ENCODE data around the gene PABPN1L. TPM values are rescaled to one million over a fixed set of nuclear protein-coding genes. Genes with fewer than 3 reads are reported as not detected.

The PABPN1L gene
- total and polyA plus RNA-seq, 2 donors (not counting 1 experiment from before 2014, with no cell fraction given): 0.21 to 0.84 TPM

DNA sequence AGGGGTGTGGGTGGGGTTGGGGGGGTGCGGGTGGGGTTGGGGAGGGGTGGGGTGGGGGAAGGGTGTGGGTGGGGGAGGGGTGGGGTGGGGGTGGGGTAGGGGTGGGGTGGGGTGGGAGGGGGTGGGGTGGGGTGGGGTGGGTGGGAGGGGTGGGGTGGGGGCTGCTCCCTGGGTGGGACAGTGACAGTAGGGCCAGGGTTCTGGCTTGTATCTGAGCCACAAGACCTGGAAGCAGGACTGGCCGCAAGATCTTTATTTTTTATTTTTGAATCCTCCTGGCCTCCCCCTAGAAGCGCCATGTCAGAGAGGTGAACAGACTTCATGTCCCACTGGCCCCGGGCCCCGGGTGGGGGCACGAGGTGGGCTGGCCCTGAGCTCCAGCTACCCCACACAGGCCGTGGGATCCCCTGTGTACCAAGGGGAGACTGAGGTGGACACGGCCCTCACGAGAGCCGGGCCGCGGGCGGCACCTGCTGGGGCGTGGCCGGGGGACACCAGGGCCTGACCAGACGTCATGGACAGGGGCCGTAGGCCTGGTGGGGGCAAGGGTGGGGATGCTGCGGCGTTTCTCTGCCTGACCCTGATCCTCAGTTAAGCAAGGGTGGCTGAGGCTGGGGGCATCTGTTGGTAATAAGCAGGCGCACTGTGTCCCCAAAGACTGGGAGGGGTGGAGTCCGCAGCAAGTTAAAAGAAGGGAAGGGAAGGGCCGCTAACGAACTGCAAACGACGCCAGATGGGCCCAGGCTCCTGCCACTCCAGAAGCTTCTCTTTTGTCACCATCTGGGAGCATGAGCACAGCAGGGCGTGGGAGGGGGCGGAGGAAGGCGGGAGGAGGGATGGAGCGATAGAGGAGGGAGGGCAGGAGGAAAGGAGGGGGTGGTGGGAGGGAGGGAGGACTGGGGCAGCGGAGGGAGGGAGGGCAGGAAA lies 22.3 kb upstream of the PABPN1L start:
- ChIA-PET CTCF (no interaction called here), POLR2A (no interaction called here)
- ATAC-seq (ENCODE audit: low read depth): no peak
- Mint-ChIP-seq H3K27me3 (no peaks in the 10 kb centered on the region), H3K9me3 (ENCODE audit: insufficient read depth) (no peaks in the 10 kb centered on the region), H3K4me3 (no peak overlapping the region), H3K27ac (no peak overlapping the region), H3K4me1 (no peaks in the 10 kb centered on the region)
- Histone ChIP-seq H3K4me2 (replicated peaks; ENCODE audit: low read depth, low read length, poor library complexity, severe bottlenecking) (no peak overlapping the region), H3K4me3 (ENCODE audit: control extremely low read depth in 1 of 5, extremely low read depth in 1 of 5, insufficient read depth in 1 of 5, low read depth in 2 of 5, low read length in 4 of 5) (no peak overlapping the region), H3K36me3 (replicated peaks in 1 of 2; ENCODE audit: control extremely low read depth in 1 of 2, control insufficient read depth in 1 of 2, extremely low read depth in 1 of 2, insufficient read depth in 2 of 2, low read length in 1 of 2) (peaks cover 0 to 83% of the 10 kb centered on the region in 2 experiments), H3K9ac (ENCODE audit: low read length) (no peak overlapping the region), H3K79me2 (ENCODE audit: control insufficient read depth, insufficient read depth, low read length) (peaks cover 25% of the 10 kb centered on the region), H2AFZ (ENCODE audit: insufficient read depth, low read depth, low read length, poor library complexity, severe bottlenecking) (no peak overlapping the region), H3K27me3 (replicated peaks in 1 of 4; ENCODE audit: control extremely low read depth in 1 of 4, control insufficient read depth in 3 of 4, insufficient read depth in 4 of 4, low read length in 3 of 4) (no peaks in the 10 kb centered on the region), H3K27ac (ENCODE audit: low read length in 2 of 2) (no peak overlapping the region), H3K9me3 (ENCODE audit: control extremely low read depth in 1 of 3, control insufficient read depth in 2 of 3, insufficient read depth in 1 of 3, low read length in 2 of 3) (no peaks in the 10 kb centered on the region), H4K20me1 (ENCODE audit: control insufficient read depth, insufficient read depth, low read length, poor library complexity, severe bottlenecking) (peaks cover 84% of the 10 kb centered on the region), H3K4me1 (ENCODE audit: control insufficient read depth in 2 of 2, insufficient read depth in 2 of 2, low read length in 2 of 2) (no peaks in the 10 kb centered on the region)
- intact Hi-C loops (cut with micrococcal nuclease): no loop called here
- no peak for DNase-seq
- 84% methylated on average over 23 of the region's 30 CpGs for WGBS (ENCODE audit: insufficient coverage)
- TF ChIP-seq, protein P1, sequence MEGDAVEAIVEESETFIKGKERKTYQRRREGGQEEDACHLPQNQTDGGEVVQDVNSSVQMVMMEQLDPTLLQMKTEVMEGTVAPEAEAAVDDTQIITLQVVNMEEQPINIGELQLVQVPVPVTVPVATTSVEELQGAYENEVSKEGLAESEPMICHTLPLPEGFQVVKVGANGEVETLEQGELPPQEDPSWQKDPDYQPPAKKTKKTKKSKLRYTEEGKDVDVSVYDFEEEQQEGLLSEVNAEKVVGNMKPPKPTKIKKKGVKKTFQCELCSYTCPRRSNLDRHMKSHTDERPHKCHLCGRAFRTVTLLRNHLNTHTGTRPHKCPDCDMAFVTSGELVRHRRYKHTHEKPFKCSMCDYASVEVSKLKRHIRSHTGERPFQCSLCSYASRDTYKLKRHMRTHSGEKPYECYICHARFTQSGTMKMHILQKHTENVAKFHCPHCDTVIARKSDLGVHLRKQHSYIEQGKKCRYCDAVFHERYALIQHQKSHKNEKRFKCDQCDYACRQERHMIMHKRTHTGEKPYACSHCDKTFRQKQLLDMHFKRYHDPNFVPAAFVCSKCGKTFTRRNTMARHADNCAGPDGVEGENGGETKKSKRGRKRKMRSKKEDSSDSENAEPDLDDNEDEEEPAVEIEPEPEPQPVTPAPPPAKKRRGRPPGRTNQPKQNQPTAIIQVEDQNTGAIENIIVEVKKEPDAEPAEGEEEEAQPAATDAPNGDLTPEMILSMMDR (IDR thresholded peaks at IDR 0.05): no peak
- no peak for TF ChIP-seq EZH2 (IDR thresholded peaks at IDR 0.05; ENCODE audit: borderline replicate concordance, insufficient read depth, low read depth, low read length, poor library complexity, severe bottlenecking)

DNA sequence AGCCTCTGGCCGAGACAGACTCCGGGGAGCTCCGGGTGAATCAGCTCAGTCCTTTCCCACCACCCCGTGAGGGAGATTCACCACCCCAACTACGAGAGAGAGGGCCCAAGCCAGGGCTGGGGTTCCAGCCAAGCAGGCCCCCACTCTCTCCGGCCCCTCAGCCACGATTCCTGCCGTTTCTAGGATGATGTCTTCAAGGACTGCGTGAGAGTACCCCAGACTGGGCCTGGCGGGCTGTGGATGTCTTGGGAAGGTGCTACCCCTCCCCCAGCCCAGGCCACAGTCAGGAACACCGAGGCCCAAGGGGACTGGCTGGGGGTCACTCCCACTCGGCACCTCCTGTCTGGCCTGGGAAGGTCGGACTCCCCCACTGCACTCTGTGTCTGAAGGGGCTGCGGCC lies 21.6 kb upstream of the PABPN1L start:
- H3K27me3 ChIP-seq (replicated peaks in 1 of 4; ENCODE audit: control extremely low read depth in 1 of 4, control insufficient read depth in 3 of 4, insufficient read depth in 4 of 4, low read length in 3 of 4): no peaks in the 10 kb centered on the region
- Mint-ChIP-seq H3K27me3 (no peaks in the 10 kb centered on the region), H3K27ac (peak overlapping the region; percentile 61), H3K4me3 (no peak overlapping the region), H3K4me1 (peaks cover 1% of the 10 kb centered on the region), H3K9me3 (ENCODE audit: insufficient read depth) (no peaks in the 10 kb centered on the region)
- H3K79me2 ChIP-seq (ENCODE audit: control insufficient read depth, insufficient read depth, low read length): peaks cover 18% of the 10 kb centered on the region
- ATAC-seq (ENCODE audit: low read depth) (no peak), DNase-seq (no peak)
- H4K20me1 ChIP-seq (ENCODE audit: control insufficient read depth, insufficient read depth, low read length, poor library complexity, severe bottlenecking): peaks cover 82% of the 10 kb centered on the region
- no peak overlapping the region for H3K4me3 ChIP-seq (ENCODE audit: control extremely low read depth in 1 of 5, extremely low read depth in 1 of 5, insufficient read depth in 1 of 5, low read depth in 2 of 5, low read length in 4 of 5)
- H3K9me3 ChIP-seq (ENCODE audit: control extremely low read depth in 1 of 3, control insufficient read depth in 2 of 3, insufficient read depth in 1 of 3, low read length in 2 of 3): peaks cover 0 to 2% (median 0%) of the 10 kb centered on the region in 3 donors
- WGBS (ENCODE audit: insufficient coverage): 94% methylated on average over 10 of the region's 14 CpGs
- H3K4me2 ChIP-seq (replicated peaks; ENCODE audit: low read depth, low read length, poor library complexity, severe bottlenecking): no peak overlapping the region
- no peak overlapping the region for H2AFZ ChIP-seq (ENCODE audit: insufficient read depth, low read depth, low read length, poor library complexity, severe bottlenecking)
- ChIA-PET CTCF (no interaction called here), POLR2A (no interaction called here)
- no peak for TF ChIP-seq EZH2 (IDR thresholded peaks at IDR 0.05; ENCODE audit: borderline replicate concordance, insufficient read depth, low read depth, low read length, poor library complexity, severe bottlenecking)
- TF ChIP-seq, protein P1 (IDR thresholded peaks at IDR 0.05): no peak
- intact Hi-C loops (cut with micrococcal nuclease): no loop called here
- no peaks in the 10 kb centered on the region for H3K4me1 ChIP-seq (ENCODE audit: control insufficient read depth in 2 of 2, insufficient read depth in 2 of 2, low read length in 2 of 2)
- no peak overlapping the region for H3K9ac ChIP-seq (ENCODE audit: low read length)
- H3K36me3 ChIP-seq (replicated peaks in 1 of 2; ENCODE audit: control extremely low read depth in 1 of 2, control insufficient read depth in 1 of 2, extremely low read depth in 1 of 2, insufficient read depth in 2 of 2, low read length in 1 of 2): peaks cover 0 to 84% of the 10 kb centered on the region in 2 experiments
- H3K27ac ChIP-seq (ENCODE audit: low read length in 2 of 2): no peak overlapping the region
